ENCODE data around the gene CRTC1. TPM values are rescaled to one million over a fixed set of nuclear protein-coding genes. Genes with fewer than 3 reads are reported as not detected.

The CRTC1 gene
- polyA plus RNA-seq, 2 of the 4 experiments (the other 2 are of a cell fraction): 0.87 to 4.0 TPM

- H3K4me1 ChIP-seq: no peaks in the 10 kb centered on the region
- WGBS (ENCODE audit: missing lambda C conversion rate): 79% methylated on average over 15 of the region's 15 CpGs
- POLR2A ChIA-PET: no interaction called here
- TF ChIP-seq RNF2 (IDR thresholded peaks at IDR 0.05; ENCODE audit: borderline replicate concordance, low read depth): no peak
- no peak for TF ChIP-seq ZFP36 (IDR thresholded peaks at IDR 0.05; ENCODE audit: borderline replicate concordance, partially characterized antibody)
- TF ChIP-seq GATA3 (IDR thresholded peaks at IDR 0.05; ENCODE audit: borderline replicate concordance): no peak
- TF ChIP-seq CBX8 (IDR thresholded peaks at IDR 0.05): no peak
- TF ChIP-seq KDM1A (IDR thresholded peaks at IDR 0.05; ENCODE audit: low read depth): no peak
- TF ChIP-seq ZC3H11A (IDR thresholded peaks at IDR 0.05): no peak
- no peak for TF ChIP-seq JUN (IDR thresholded peaks at IDR 0.05)
- no peak for TF ChIP-seq PHF8 (IDR thresholded peaks at IDR 0.05; ENCODE audit: borderline replicate concordance, low read depth)
- no peak for TF ChIP-seq NFE2L2 (conservative IDR thresholded peaks at IDR 0.05; ENCODE audit: low read length)
- TF ChIP-seq RFX5 (IDR thresholded peaks at IDR 0.05): no peak
- no peak for TF ChIP-seq NR3C1 (IDR thresholded peaks at IDR 0.05)
- no peak for TF ChIP-seq TFCP2L1 (CRISPR knock-in tag; IDR thresholded peaks at IDR 0.05)
- TF ChIP-seq RAD21 (conservative IDR thresholded peaks at IDR 0.05 in 1 of 2, IDR thresholded peaks at IDR 0.05 in 1 of 2): no peak
- no peak for TF ChIP-seq HEYL (CRISPR knock-in tag; IDR thresholded peaks at IDR 0.05)
- TF ChIP-seq MAZ (IDR thresholded peaks at IDR 0.05; ENCODE audit: borderline replicate concordance, low read depth, low read length): no peak
- TF ChIP-seq PBX3 (IDR thresholded peaks at IDR 0.05): no peak
- FAIRE-seq (no peak), ATAC-seq (no peak), DNase-seq (ENCODE audit: low read depth in 1 of 2, low spot score in 1 of 2) (no peak)
- no peak overlapping the region for H3K27ac ChIP-seq
- no peak overlapping the region for H3K4me3 ChIP-seq
- CTCF ChIA-PET: interaction anchor here (1.3 kb wide), 1 partner anchor 55 kb away, joined by 3 read pairs; no protein-coding TSS in a partner anchor
- H3K4me2 ChIP-seq: no peak overlapping the region
- H3K9me3 ChIP-seq: no peaks in the 10 kb centered on the region
These were observed 39.1 kb upstream of the CRTC1 start for GRCh38 chr19:18644196-18645034.

GRCh38 chr19:18645035-18645511 lies 38.4 kb upstream of the CRTC1 start:
- DNase-seq (ENCODE audit: low read depth in 1 of 2, low spot score in 1 of 2) (no peak), FAIRE-seq (no peak), ATAC-seq (no peak)
- no peaks in the 10 kb centered on the region for H3K4me1 ChIP-seq
- no peak overlapping the region for H3K4me3 ChIP-seq
- TF ChIP-seq EP300 (IDR thresholded peaks at IDR 0.05) (no peak), CBX8 (IDR thresholded peaks at IDR 0.05) (no peak), JUNB (IDR thresholded peaks at IDR 0.05) (no peak), E2F6 (IDR thresholded peaks at IDR 0.05; ENCODE audit: borderline replicate concordance, low read depth) (no peak), FOSB (CRISPR knock-in tag; IDR thresholded peaks at IDR 0.05) (no peak), ZC3H11A (IDR thresholded peaks at IDR 0.05) (no peak), CEBPB (IDR thresholded peaks at IDR 0.05) (no peak), PHF8 (IDR thresholded peaks at IDR 0.05; ENCODE audit: borderline replicate concordance, low read depth) (no peak), REST (IDR thresholded peaks at IDR 0.05) (no peak), NFE2L2 (conservative IDR thresholded peaks at IDR 0.05; ENCODE audit: low read length) (no peak), NR3C1 (IDR thresholded peaks at IDR 0.05) (no peak), ZNF302 (CRISPR knock-in tag; IDR thresholded peaks at IDR 0.05) (no peak), USF2 (IDR thresholded peaks at IDR 0.05) (no peak), HEYL (CRISPR knock-in tag; IDR thresholded peaks at IDR 0.05) (no peak), TFCP2L1 (CRISPR knock-in tag; IDR thresholded peaks at IDR 0.05) (no peak), NPAS2 (CRISPR knock-in tag; IDR thresholded peaks at IDR 0.05; ENCODE audit: borderline replicate concordance) (no peak), GATA3 (IDR thresholded peaks at IDR 0.05; ENCODE audit: borderline replicate concordance) (no peak), CBX2 (IDR thresholded peaks at IDR 0.05; ENCODE audit: borderline replicate concordance, low read depth) (no peak), BHLHE40 (IDR thresholded peaks at IDR 0.05; ENCODE audit: low read depth, low read length) (no peak)
- ChIA-PET POLR2A (no interaction called here), CTCF (interaction anchor here (1.3 kb wide), 1 partner anchor 55 kb away, joined by 3 read pairs; no protein-coding TSS in a partner anchor)
- H3K4me2 ChIP-seq: no peak overlapping the region
- no peak overlapping the region for H3K27ac ChIP-seq
- 90% methylated on average over 10 of the region's 13 CpGs for WGBS (ENCODE audit: missing lambda C conversion rate)
- H3K9me3 ChIP-seq: no peaks in the 10 kb centered on the region

All from A549 (cell line).